Measurements from ENCODE around the gene SCGN.

DNA sequence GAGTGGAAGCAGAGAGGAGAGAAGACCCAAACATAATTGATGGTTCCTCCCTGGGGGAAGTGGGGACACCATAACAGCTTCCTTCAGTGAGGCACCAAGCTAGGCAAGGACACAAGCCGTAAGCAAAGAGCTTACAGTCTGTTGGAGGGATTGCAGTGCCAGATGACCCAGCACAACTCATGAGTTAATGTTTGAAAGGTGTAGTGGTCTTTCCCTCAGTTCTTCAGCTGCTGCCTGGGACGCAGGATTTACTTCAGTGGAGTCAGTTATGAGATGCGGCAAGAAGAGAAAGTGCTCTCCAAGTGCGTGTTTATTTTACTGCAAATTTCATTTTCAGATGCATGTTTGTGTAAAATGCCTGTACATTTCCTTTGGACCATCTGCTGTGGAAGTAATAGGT is 63.8 kb downstream of the SCGN start:
- TF ChIP-seq CTCF (IDR thresholded peaks at IDR 0.05 in 8 of 11, conservative IDR thresholded peaks at IDR 0.05 in 3 of 11) (no peak), POLR2A (IDR thresholded peaks at IDR 0.05) (no peak)
